KMS-11 (cell line): Measurements from ENCODE around the gene KISS1.

Source experiments
- H2AFZ ChIP-seq: fragments of 200-600 bp; sonication (generic); 2 replicates; pipeline ENCODE4 v1.6.1; 2016; ENCODE audit warnings: antibody characterized with exemption, mixed run types, low read depth
- H3K27ac ChIP-seq: fragments of 200-600 bp; sonication (generic); 2 replicates; pipeline ENCODE4 v1.6.1; 2016; ENCODE audit warnings: mild to moderate bottlenecking, mixed run types
- H3K27me3 ChIP-seq: fragments of 200-600 bp; sonication (generic); 2 replicates; pipeline ENCODE4 v1.6.1; 2017; ENCODE audit warnings: mild to moderate bottlenecking, low read depth, mixed run types, moderate library complexity; ENCODE audit not compliant: insufficient read depth
- H3K36me3 ChIP-seq: fragments of 200-600 bp; sonication (generic); 2 replicates; pipeline ENCODE4 v1.6.1; 2017; ENCODE audit warnings: mild to moderate bottlenecking, mixed run types; ENCODE audit not compliant: insufficient read depth
- H3K4me1 ChIP-seq: fragments of 200-600 bp; sonication (generic); 2 replicates; pipeline ENCODE4 v1.6.1; 2016; ENCODE audit warnings: mild to moderate bottlenecking, low read depth, mixed run types; ENCODE audit not compliant: poor library complexity, severe bottlenecking
- H3K4me2 ChIP-seq: fragments of 200-600 bp; sonication (generic); 2 replicates; pipeline ENCODE4 v1.7.0; 2016; ENCODE audit warnings: mild to moderate bottlenecking, mixed run types
- H3K4me3 ChIP-seq: fragments of 200-600 bp; sonication (generic); IDR thresholded peaks from 2 replicates; pipeline ENCODE4 v1.6.1; 2017; ENCODE audit warnings: low read depth, low read length, mixed read lengths; ENCODE audit not compliant: insufficient read depth
- H3K79me2 ChIP-seq: fragments of 200-600 bp; sonication (generic); 2 replicates; pipeline ENCODE4 v1.6.1; 2016; ENCODE audit warnings: low read depth, mixed run types; ENCODE audit not compliant: insufficient read depth
- H3K9ac ChIP-seq: fragments of 200-600 bp; sonication (generic); 2 replicates; pipeline ENCODE4 v1.6.1; 2016; ENCODE audit warnings: mild to moderate bottlenecking, mixed run types
- H4K20me1 ChIP-seq: fragments of 200-600 bp; sonication (generic); 2 replicates; pipeline ENCODE4 v1.6.1; 2016; ENCODE audit warnings: mild to moderate bottlenecking, mixed run types; ENCODE audit not compliant: insufficient read depth
- CTCF ChIP-seq: fragments of 200-600 bp; sonication (generic); conservative IDR thresholded peaks from 2 replicates; pipeline ENCODE4 v1.6.1; 2017; ENCODE audit warnings: low read depth, mild to moderate bottlenecking, antibody characterized with exemption, low read length, moderate library complexity, mixed read lengths

KISS1 gene

GRCh38 chr1:204174958-204175357, 21.3 kb downstream of the KISS1 start:
- H3K4me2 ChIP-seq, result no peak overlapping the region
- H4K20me1 ChIP-seq, result no peaks in the 10 kb centered on the region
- H2AFZ ChIP-seq, result no peak overlapping the region
- H3K27ac ChIP-seq, result no peak overlapping the region
- H3K9ac ChIP-seq, result no peak overlapping the region
- no peak for TF ChIP-seq CTCF
- no peaks in the 10 kb centered on the region for H3K79me2 ChIP-seq
- H3K36me3 ChIP-seq, result no peaks in the 10 kb centered on the region
- no peaks in the 10 kb centered on the region for H3K4me1 ChIP-seq
- no peak overlapping the region for H3K4me3 ChIP-seq
- H3K27me3 ChIP-seq, result peaks cover 11% of the 10 kb centered on the region; the same call in 1 of the 2 replicates

- no peak overlapping the region for H2AFZ ChIP-seq
Measured at GRCh38 chr1:204172404-204173029, 23.8 kb downstream of the KISS1 start.

GRCh38 chr1:204171751-204172178, 24.5 kb downstream of the KISS1 start:
- H4K20me1 ChIP-seq, result no peaks in the 10 kb centered on the region
- no peak overlapping the region for H3K9ac ChIP-seq
- H3K4me1 ChIP-seq, result no peaks in the 10 kb centered on the region
- H3K4me3 ChIP-seq, result no peak overlapping the region
- no peaks in the 10 kb centered on the region for H3K79me2 ChIP-seq
- no peak overlapping the region for H3K4me2 ChIP-seq
- H3K36me3 ChIP-seq, result no peaks in the 10 kb centered on the region
- no peak overlapping the region for H3K27ac ChIP-seq
- H2AFZ ChIP-seq, result no peak overlapping the region
- TF ChIP-seq CTCF, result no peak
- H3K27me3 ChIP-seq, result peaks cover 1% of the 10 kb centered on the region; the same call in 1 of the 2 replicates

More at GRCh38 chr1:204172404-204173029, 23.8 kb downstream of the KISS1 start:
- H3K79me2 ChIP-seq, result no peaks in the 10 kb centered on the region
- H3K4me3 ChIP-seq, result no peak overlapping the region
- no peaks in the 10 kb centered on the region for H3K36me3 ChIP-seq
- no peak for TF ChIP-seq CTCF
- no peak overlapping the region for H3K4me2 ChIP-seq
- H3K4me1 ChIP-seq, result no peaks in the 10 kb centered on the region
- H4K20me1 ChIP-seq, result no peaks in the 10 kb centered on the region
- no peak overlapping the region for H3K9ac ChIP-seq
- H3K27ac ChIP-seq, result no peak overlapping the region
- H3K27me3 ChIP-seq, result peaks cover 8% of the 10 kb centered on the region; the same call in 1 of the 2 replicates

- no peak overlapping the region for H3K9ac ChIP-seq
- H3K27me3 ChIP-seq, result no peaks in the 10 kb centered on the region; the same call in 1 of the 2 replicates
- TF ChIP-seq CTCF, result no peak
- H3K36me3 ChIP-seq, result no peaks in the 10 kb centered on the region
- H3K4me1 ChIP-seq, result no peaks in the 10 kb centered on the region
- no peaks in the 10 kb centered on the region for H3K79me2 ChIP-seq
- no peak overlapping the region for H3K27ac ChIP-seq
- no peak overlapping the region for H3K4me3 ChIP-seq
- H4K20me1 ChIP-seq, result no peaks in the 10 kb centered on the region
- H2AFZ ChIP-seq, result no peak overlapping the region
- no peak overlapping the region for H3K4me2 ChIP-seq
Measured at GRCh38 chr1:204170494-204171155, 25.7 kb downstream of the KISS1 start.
